ENCODE data around the gene GALNT4.

- TF ChIP-seq, protein P1, sequence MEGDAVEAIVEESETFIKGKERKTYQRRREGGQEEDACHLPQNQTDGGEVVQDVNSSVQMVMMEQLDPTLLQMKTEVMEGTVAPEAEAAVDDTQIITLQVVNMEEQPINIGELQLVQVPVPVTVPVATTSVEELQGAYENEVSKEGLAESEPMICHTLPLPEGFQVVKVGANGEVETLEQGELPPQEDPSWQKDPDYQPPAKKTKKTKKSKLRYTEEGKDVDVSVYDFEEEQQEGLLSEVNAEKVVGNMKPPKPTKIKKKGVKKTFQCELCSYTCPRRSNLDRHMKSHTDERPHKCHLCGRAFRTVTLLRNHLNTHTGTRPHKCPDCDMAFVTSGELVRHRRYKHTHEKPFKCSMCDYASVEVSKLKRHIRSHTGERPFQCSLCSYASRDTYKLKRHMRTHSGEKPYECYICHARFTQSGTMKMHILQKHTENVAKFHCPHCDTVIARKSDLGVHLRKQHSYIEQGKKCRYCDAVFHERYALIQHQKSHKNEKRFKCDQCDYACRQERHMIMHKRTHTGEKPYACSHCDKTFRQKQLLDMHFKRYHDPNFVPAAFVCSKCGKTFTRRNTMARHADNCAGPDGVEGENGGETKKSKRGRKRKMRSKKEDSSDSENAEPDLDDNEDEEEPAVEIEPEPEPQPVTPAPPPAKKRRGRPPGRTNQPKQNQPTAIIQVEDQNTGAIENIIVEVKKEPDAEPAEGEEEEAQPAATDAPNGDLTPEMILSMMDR (IDR thresholded peaks at IDR 0.05): no peak
- no peak for TF ChIP-seq EP300 (IDR thresholded peaks at IDR 0.05)
These were observed 33.7 kb downstream of the GALNT4 start for GRCh38 chr12:89490922-89491321.
